Endodermal cell (in vitro differentiated cells): ENCODE results near the gene HYCC2. TPM values are rescaled to one million over a fixed set of nuclear protein-coding genes. Genes with fewer than 3 reads are reported as not detected.

ENCODE experiments used
- DNase-seq: peaks from one replicate; pipeline ENCODE4 v3.0.0-alpha.2; 2017
- H3K27ac ChIP-seq: 2 replicates; pipeline ENCODE4 v1.5.1; 2013; ENCODE audit warnings: mild to moderate bottlenecking, low read depth, low read length, moderate library complexity
- H3K27me3 ChIP-seq: 2 replicates; pipeline ENCODE4 v1.6.1; 2013; ENCODE audit warnings: mild to moderate bottlenecking, low read length, moderate library complexity; ENCODE audit not compliant: insufficient read depth, control insufficient read depth, poor library complexity, severe bottlenecking
- H3K36me3 ChIP-seq: 2 replicates; pipeline ENCODE4 v1.7.0; 2013; ENCODE audit warnings: mild to moderate bottlenecking, low read length, moderate library complexity; ENCODE audit not compliant: control insufficient read depth, insufficient read depth
- H3K4me1 ChIP-seq: one replicate; pipeline ENCODE4 v1.7.0; 2013; ENCODE audit warnings: low read length; ENCODE audit not compliant: control insufficient read depth, insufficient read depth
- H3K4me3 ChIP-seq: 2 replicates; pipeline ENCODE4 v1.5.1; 2013; ENCODE audit warnings: mild to moderate bottlenecking, low read length, moderate library complexity
- H3K9ac ChIP-seq: 2 replicates; pipeline ENCODE4 v1.6.1; 2013; ENCODE audit warnings: mild to moderate bottlenecking, low read length, moderate library complexity; ENCODE audit not compliant: poor library complexity, severe bottlenecking; ENCODE audit errors: extremely low read depth
- H3K9me3 ChIP-seq: 2 replicates; pipeline ENCODE4 v1.6.1; 2013; ENCODE audit warnings: mild to moderate bottlenecking, low read length, moderate library complexity; ENCODE audit not compliant: control insufficient read depth
- H3K27ac Mint-ChIP-seq: 2 replicates; pipeline ENCODE4 v1.8.0; 2020; ENCODE audit warnings: mixed read lengths
- H3K27me3 Mint-ChIP-seq: 2 replicates; pipeline ENCODE4 v1.8.0; 2021; ENCODE audit warnings: mild to moderate bottlenecking, mixed read lengths; ENCODE audit not compliant: insufficient read depth
- H3K36me3 Mint-ChIP-seq: 2 replicates; pipeline ENCODE4 v1.8.0; 2020; ENCODE audit warnings: low read depth, mixed read lengths
- H3K4me1 Mint-ChIP-seq: 2 replicates; pipeline ENCODE4 v1.8.0; 2020; ENCODE audit warnings: mixed read lengths
- H3K4me3 Mint-ChIP-seq: 2 replicates; pipeline ENCODE4 v1.8.0; 2020; ENCODE audit warnings: mild to moderate bottlenecking, moderate library complexity, mixed read lengths
- H3K9me3 Mint-ChIP-seq: 2 replicates; pipeline ENCODE4 v1.8.0; 2020; ENCODE audit warnings: mild to moderate bottlenecking, mixed read lengths
- CTCF ChIP-seq: fragments of 200-600 bp; sonication (generic); conservative IDR thresholded peaks from 2 replicates; pipeline ENCODE4 v1.5.0; 2021; ENCODE audit warnings: antibody characterized with exemption, mild to moderate bottlenecking
- WGBS, 2 experiments: methylation state at CpG; one replicate each; pipeline versions ENCODE4 v1.1.5 to v1.1.7; 2013; ENCODE audit warnings: missing lambda C conversion rate in 2 of 2, mixed read lengths in 1 of 2; ENCODE audit not compliant: insufficient coverage in 1 of 2, insufficient read length in 1 of 2; 5-methylcytosine and 5-hydroxymethylcytosine counted together
- total RNA-seq, 2 donors: library from RNA; stranded (reverse); fragmentation: NEBNext Ultra II Directional in 1 of 2; extraction: Animal tissue kit (Norgen Biotek cat#: 25700) in 1 of 2; gene quantifications; 2 replicates in 1 of 2; 3 replicates in 1 of 2; pipeline ENCODE4 v1.2.1, GENCODE V29; 2021

HYCC2 gene
- total RNA-seq, 2 donors from 2014 or later: 18.8 to 47.6 TPM

GRCh38 chr2:201111096-201111495 lies 39.6 kb upstream of the HYCC2 start:
- Histone ChIP-seq H3K4me1 (no peaks in the 10 kb centered on the region), H3K27ac (no peak overlapping the region), H3K9me3 (peaks cover 5% of the 10 kb centered on the region), H3K36me3 (no peaks in the 10 kb centered on the region), H3K4me3 (no peak overlapping the region), H3K27me3 (no peaks in the 10 kb centered on the region), H3K9ac (no peak overlapping the region)
- no peak for DNase-seq
- H3K4me1 Mint-ChIP-seq: peaks cover 19% of the 10 kb centered on the region
- peaks cover 5% of the 10 kb centered on the region for H3K9me3 Mint-ChIP-seq
- H3K27me3 Mint-ChIP-seq: no peaks in the 10 kb centered on the region
- no peak for TF ChIP-seq CTCF
- peaks cover 10% of the 10 kb centered on the region for H3K36me3 Mint-ChIP-seq
- H3K4me3 Mint-ChIP-seq: no peak overlapping the region
- 99 to 100% methylated on average over 3 of the region's 3 CpGs for WGBS, 2 experiments
- H3K27ac Mint-ChIP-seq: no peak overlapping the region

GRCh38 chr2:201110615-201111014 lies 39.1 kb upstream of the HYCC2 start:
- DNase-seq: no peak
- no peaks in the 10 kb centered on the region for H3K36me3 ChIP-seq
- Mint-ChIP-seq H3K27ac (no peak overlapping the region), H3K27me3 (no peaks in the 10 kb centered on the region), H3K9me3 (peaks cover 5% of the 10 kb centered on the region), H3K36me3 (peaks cover 14% of the 10 kb centered on the region), H3K4me3 (no peak overlapping the region), H3K4me1 (peaks cover 16% of the 10 kb centered on the region)
- no peak overlapping the region for H3K4me3 ChIP-seq
- no peak overlapping the region for H3K9ac ChIP-seq
- H3K4me1 ChIP-seq: no peaks in the 10 kb centered on the region
- TF ChIP-seq CTCF: no peak
- peaks cover 1% of the 10 kb centered on the region for H3K9me3 ChIP-seq
- no peak overlapping the region for H3K27ac ChIP-seq
- no peaks in the 10 kb centered on the region for H3K27me3 ChIP-seq

GRCh38 chr2:201109186-201109585 lies 37.7 kb upstream of the HYCC2 start:
- Histone ChIP-seq H3K27me3 (no peaks in the 10 kb centered on the region), H3K4me3 (no peak overlapping the region), H3K9ac (no peak overlapping the region), H3K27ac (no peak overlapping the region), H3K36me3 (no peaks in the 10 kb centered on the region), H3K9me3 (no peaks in the 10 kb centered on the region), H3K4me1 (no peaks in the 10 kb centered on the region)
- WGBS, 2 experiments: 88 to 97% methylated on average over 4 of the region's 4 CpGs
- no peak for TF ChIP-seq CTCF
- no peaks in the 10 kb centered on the region for H3K9me3 Mint-ChIP-seq
- DNase-seq: no peak
- H3K4me1 Mint-ChIP-seq: peaks cover 7% of the 10 kb centered on the region
- H3K27ac Mint-ChIP-seq: no peak overlapping the region
- H3K4me3 Mint-ChIP-seq: no peak overlapping the region
- peaks cover 14% of the 10 kb centered on the region for H3K36me3 Mint-ChIP-seq
- no peaks in the 10 kb centered on the region for H3K27me3 Mint-ChIP-seq
